Fibroblast of pulmonary artery (primary cell): Measurements from ENCODE around the gene TNRC6C.
A peak's percentile ranks its signal among the peaks of the same experiment; 100 is the strongest.

Experiments
- DNase-seq: peaks from one replicate; pipeline ENCODE4 v3.0.0-alpha.2; 2010; ENCODE audit warnings: low read depth
- H3K4me3 ChIP-seq: replicated peaks from 2 replicates; pipeline ENCODE4 v1.5.1; 2011; ENCODE audit warnings: low read depth, mild to moderate bottlenecking, control low read depth, low read length, moderate library complexity
- TF ChIP-seq, protein P1 (sequence below): IDR thresholded peaks from 2 replicates; pipeline ENCODE4 v1.5.1; 2011; ENCODE audit warnings: mild to moderate bottlenecking, control low read depth, low read length, inconsistent platforms; ENCODE audit errors: missing control alignments

The TNRC6C gene

DNA sequence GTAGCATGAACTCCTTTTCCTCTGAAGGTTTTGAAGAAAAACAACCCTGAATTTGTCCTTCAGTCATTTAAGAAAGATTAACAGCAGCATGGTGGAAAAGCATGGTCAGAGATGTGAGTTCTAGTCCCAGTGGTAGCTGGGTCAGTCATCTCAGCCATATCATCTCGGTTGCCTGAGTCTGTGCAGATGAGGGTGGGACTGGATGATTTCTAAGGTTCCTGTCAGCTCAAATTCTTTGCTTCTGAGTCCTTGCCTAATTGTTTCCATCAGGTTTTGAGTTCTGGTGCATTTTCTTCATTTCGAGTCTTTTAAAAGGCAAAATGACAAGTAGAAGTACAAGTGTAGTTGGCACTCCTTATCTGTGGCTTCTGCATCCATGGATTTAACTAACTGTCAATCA is 63.9 kb downstream of the TNRC6C start:
- DNase-seq: no peak
- TF ChIP-seq, protein P1, sequence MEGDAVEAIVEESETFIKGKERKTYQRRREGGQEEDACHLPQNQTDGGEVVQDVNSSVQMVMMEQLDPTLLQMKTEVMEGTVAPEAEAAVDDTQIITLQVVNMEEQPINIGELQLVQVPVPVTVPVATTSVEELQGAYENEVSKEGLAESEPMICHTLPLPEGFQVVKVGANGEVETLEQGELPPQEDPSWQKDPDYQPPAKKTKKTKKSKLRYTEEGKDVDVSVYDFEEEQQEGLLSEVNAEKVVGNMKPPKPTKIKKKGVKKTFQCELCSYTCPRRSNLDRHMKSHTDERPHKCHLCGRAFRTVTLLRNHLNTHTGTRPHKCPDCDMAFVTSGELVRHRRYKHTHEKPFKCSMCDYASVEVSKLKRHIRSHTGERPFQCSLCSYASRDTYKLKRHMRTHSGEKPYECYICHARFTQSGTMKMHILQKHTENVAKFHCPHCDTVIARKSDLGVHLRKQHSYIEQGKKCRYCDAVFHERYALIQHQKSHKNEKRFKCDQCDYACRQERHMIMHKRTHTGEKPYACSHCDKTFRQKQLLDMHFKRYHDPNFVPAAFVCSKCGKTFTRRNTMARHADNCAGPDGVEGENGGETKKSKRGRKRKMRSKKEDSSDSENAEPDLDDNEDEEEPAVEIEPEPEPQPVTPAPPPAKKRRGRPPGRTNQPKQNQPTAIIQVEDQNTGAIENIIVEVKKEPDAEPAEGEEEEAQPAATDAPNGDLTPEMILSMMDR: no peak
- no peak overlapping the region for H3K4me3 ChIP-seq

DNA sequence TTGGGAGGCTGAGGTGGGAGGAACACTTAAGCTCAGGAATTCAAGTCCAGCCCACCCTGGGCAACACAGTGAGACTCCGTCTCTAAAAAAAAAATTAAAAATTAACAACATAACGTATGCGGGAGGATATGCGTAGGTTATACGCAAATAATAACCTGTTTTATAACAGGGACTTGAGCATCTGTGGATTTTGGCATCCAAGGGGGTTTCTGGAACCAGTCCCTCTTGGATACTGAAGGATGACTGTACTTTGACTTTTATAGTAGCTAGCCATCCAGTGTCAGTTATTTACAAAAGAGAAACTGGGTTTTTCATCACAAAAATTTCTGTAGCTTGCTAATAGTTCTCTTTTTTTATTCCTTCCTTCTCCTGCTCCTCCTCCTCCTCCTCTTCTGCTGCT is 64.5 kb downstream of the TNRC6C start:
- TF ChIP-seq, protein P1: no peak
- no peak for DNase-seq
- no peak overlapping the region for H3K4me3 ChIP-seq

DNA sequence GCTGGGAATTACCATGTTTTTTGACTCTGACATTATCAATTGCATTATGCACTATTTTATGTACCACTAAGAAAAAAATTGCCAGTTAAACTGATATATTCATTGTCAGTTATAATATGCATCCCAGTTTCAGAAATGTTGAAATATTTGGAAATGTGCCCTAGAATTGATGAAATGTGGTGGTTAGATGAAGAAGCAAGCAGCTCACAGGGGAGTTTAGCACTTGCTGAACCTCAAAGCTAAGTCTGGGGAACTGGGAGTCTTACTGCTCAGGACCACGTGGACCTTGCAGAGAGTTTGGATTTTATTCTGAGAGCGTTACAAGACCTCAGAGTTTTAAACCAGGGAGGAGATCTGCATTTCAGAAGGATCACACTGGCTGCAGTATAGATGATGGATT is 67.9 kb downstream of the TNRC6C start:
- no peak for DNase-seq
- TF ChIP-seq, protein P1: no peak
- no peak overlapping the region for H3K4me3 ChIP-seq

DNA sequence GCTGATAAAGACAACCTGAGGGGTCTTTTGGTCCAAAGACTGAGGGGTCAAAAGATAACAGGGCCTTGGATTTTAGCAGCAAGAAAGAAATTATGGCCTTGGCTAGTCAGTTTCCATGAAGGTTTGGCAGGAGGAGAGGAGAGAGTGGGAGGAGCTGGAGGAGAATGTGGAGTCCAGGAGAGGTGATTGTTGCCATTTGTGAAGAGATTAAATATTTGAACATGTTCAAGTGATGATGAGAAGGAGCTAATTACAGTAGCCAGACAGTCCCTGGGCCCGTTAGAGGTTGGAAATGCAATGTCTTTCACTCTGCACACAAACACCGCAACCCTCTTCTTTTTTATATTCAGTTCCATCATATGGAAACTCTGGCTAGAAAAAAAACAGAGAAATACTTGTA is 68.6 kb downstream of the TNRC6C start:
- DNase-seq: no peak
- H3K4me3 ChIP-seq: no peak overlapping the region
- TF ChIP-seq, protein P1: no peak

DNA sequence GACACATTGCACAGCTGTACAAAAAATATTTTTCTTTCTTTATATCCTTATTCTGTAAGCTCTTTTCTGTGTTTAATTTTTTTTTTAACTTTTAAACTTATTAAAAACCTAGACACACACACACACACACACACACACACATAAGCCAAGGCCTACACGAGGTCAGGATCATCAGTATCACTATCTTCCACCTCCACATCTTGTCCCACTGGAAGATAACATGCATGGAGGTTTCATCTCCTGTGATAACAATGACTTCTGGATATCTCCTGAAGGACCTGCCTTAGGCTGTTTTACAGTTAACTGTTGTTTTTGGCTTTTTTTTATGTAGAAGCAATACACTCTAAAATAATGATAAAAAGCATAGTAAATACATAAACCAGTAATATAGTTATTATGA is 71.2 kb downstream of the TNRC6C start:
- DNase-seq: no peak
- TF ChIP-seq, protein P1: no peak
- H3K4me3 ChIP-seq: no peak overlapping the region

DNA sequence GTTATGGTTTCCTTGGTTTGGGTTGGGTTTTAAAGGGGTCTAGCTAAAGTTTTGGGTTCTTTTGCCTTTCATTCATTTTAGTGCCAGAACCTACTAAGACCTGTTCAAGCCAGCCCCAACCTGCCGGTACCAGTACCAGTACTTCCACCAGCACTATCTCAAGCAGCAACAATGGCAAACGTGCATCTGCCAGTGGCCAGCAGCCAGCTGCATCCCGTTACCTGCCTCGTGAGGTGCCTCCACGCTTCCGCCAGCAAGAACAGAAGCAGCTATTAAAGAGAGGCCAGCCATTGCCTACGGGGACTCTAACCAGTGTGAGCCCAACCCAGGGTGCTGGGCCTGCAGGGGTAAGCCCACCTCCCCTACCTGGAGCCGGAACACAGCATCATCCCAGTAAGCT is 72.9 kb downstream of the TNRC6C start:
- H3K4me3 ChIP-seq: no peak overlapping the region
- TF ChIP-seq, protein P1: no peak
- DNase-seq: no peak

DNA sequence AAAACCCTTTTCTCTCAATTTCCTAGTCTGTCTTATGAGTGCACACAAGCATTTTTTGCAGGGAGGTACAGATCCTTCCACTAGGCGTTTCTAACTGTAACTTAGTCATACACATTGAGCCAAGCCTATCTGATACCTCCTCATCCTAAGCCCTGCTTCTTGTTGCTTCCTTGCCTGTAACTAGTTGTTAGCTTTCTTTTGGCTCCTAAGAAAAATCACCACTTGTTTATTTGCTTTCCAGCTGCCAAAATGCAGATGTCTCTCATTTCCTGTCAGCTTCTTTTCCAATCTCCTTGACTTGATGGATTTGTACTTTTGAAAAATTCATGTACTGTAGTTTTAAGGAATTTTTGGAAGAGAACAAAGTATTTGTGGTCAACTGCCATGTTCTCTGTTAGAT is 73.7 kb downstream of the TNRC6C start:
- TF ChIP-seq, protein P1: no peak
- DNase-seq: peak; percentile 47
- H3K4me3 ChIP-seq: no peak overlapping the region
